Keratinocyte (primary cell): ENCODE data around the gene BMPR1B. TPM values are rescaled to one million over a fixed set of nuclear protein-coding genes. Genes with fewer than 3 reads are reported as not detected.

Source experiments
- DNase-seq: peaks from one replicate; pipeline ENCODE4 v3.0.0-alpha.2; 2011; ENCODE audit warnings: low read depth, missing footprints, low spot score
- FAIRE-seq: peaks from 2 replicates; lab custom pipeline; 2011; peaks lifted over from hg19 to GRCh38; lab: Jason Lieb, UNC
- H2AFZ ChIP-seq: 2 replicates; pipeline ENCODE4 v1.6.0; 2012; ENCODE audit warnings: low read length, control low read depth, inconsistent platforms; ENCODE audit not compliant: control insufficient read depth
- H3K27ac ChIP-seq: 2 replicates; pipeline ENCODE4 v1.5.1; 2011; ENCODE audit warnings: low read length; ENCODE audit not compliant: control insufficient read depth, insufficient read depth
- H3K27me3 ChIP-seq: 3 replicates; pipeline ENCODE4 v1.6.0; 2011; ENCODE audit warnings: low read length; ENCODE audit not compliant: control insufficient read depth, insufficient read depth; ENCODE audit errors: extremely low read depth
- H3K36me3 ChIP-seq, 2 experiments: 2 replicates in 1 of 2; 3 replicates in 1 of 2; pipeline ENCODE4 v1.5.1; 2011; ENCODE audit warnings: low read length in 2 of 2, mild to moderate bottlenecking in 1 of 2; ENCODE audit not compliant: control insufficient read depth in 2 of 2, insufficient read depth in 2 of 2; ENCODE audit errors: extremely low read depth in 1 of 2
- H3K4me1 ChIP-seq: 3 replicates; pipeline ENCODE4 v1.5.1; 2011; ENCODE audit warnings: low read length; ENCODE audit not compliant: control insufficient read depth, insufficient read depth; ENCODE audit errors: extremely low read depth
- H3K4me2 ChIP-seq: 3 replicates; pipeline ENCODE4 v1.6.0; 2011; ENCODE audit warnings: low read depth, low read length; ENCODE audit not compliant: control insufficient read depth, insufficient read depth; ENCODE audit errors: extremely low read depth
- H3K4me3 ChIP-seq, 3 experiments: fragments of 200-600 bp in 1 of 3; sonication (generic) in 1 of 3; 2 replicates in 2 of 3; 3 replicates in 1 of 3; pipeline ENCODE4 v1.5.1; 2011 to 2016; ENCODE audit warnings: low read length in 3 of 3, mild to moderate bottlenecking in 3 of 3, control low read depth in 2 of 3, inconsistent platforms in 1 of 3, low read depth in 1 of 3, mixed read lengths in 1 of 3, mixed run types in 1 of 3, moderate library complexity in 1 of 3; ENCODE audit not compliant: control insufficient read depth in 2 of 3, insufficient read depth in 2 of 3; ENCODE audit errors: extremely low read depth in 1 of 3
- H3K79me2 ChIP-seq: 2 replicates; pipeline ENCODE4 v1.6.0; 2012; ENCODE audit warnings: low read length; ENCODE audit not compliant: control insufficient read depth, insufficient read depth
- H3K9ac ChIP-seq: 3 replicates; pipeline ENCODE4 v1.6.0; 2011; ENCODE audit warnings: low read length; ENCODE audit not compliant: control insufficient read depth, insufficient read depth; ENCODE audit errors: extremely low read depth
- H3K9me1 ChIP-seq: 3 replicates; pipeline ENCODE4 v1.6.0; 2011; ENCODE audit warnings: low read length; ENCODE audit not compliant: control insufficient read depth, insufficient read depth; ENCODE audit errors: extremely low read depth
- H3K9me3 ChIP-seq: 2 replicates; pipeline ENCODE4 v1.5.1; 2012; ENCODE audit warnings: low read depth, low read length; ENCODE audit not compliant: control insufficient read depth
- H4K20me1 ChIP-seq: 3 replicates; pipeline ENCODE4 v1.6.0; 2011; ENCODE audit warnings: low read length; ENCODE audit not compliant: control insufficient read depth, insufficient read depth; ENCODE audit errors: extremely low read depth
- EZH2 ChIP-seq: IDR thresholded peaks from one replicate; pipeline ENCODE4 v1.6.1; 2012; ENCODE audit warnings: inconsistent platforms, mild to moderate bottlenecking, low read length, moderate library complexity
- dilution Hi-C: fragments of 300-500 bp; cut with MboI; formaldehyde crosslinking; loops from one replicate; pipeline ENCODE4 v1.7.0; 2020; ENCODE audit warnings: low sequenced_read_pairs; ENCODE audit not compliant: extremely low pct_ligation_motif_present
- polyA plus RNA-seq, 5 experiments: library from polyadenylated mRNA; depleted of rRNA in 3 of 5; stranded (reverse) in 3 of 5; stranded (forward) in 1 of 5; unstranded in 1 of 5; fragments of >200 nt; gene quantifications; 1 replicate in 1 of 5; 2 replicates in 3 of 5; 3 replicates in 1 of 5; pipeline versions ENCODE4 v1.2.1 to v1.2.3, GENCODE V29; 2011 to 2012; ENCODE audit warnings: missing spikeins in 2 of 5, low read depth in 1 of 5, low replicate concordance in 1 of 5
- TF ChIP-seq, protein P1 (sequence below), 3 experiments: IDR thresholded peaks in 1 of 3; conservative IDR thresholded peaks in 1 of 3; optimal IDR thresholded peaks in 1 of 3; 2 replicates in 2 of 3; 3 replicates in 1 of 3; pipeline versions ENCODE3 to v1.5.1; 2011; ENCODE audit warnings: low read length in 3 of 3, mild to moderate bottlenecking in 3 of 3, moderate library complexity in 2 of 3, control low read depth in 1 of 3, inconsistent platforms in 1 of 3; ENCODE audit not compliant: insufficient read depth in 2 of 3; ENCODE audit errors: extremely low read depth in 1 of 3

BMPR1B gene
- polyA plus RNA-seq, 1 donor (not counting 4 experiments of a cell fraction or from before 2014, with no cell fraction given) = 0.89 TPM

DNA sequence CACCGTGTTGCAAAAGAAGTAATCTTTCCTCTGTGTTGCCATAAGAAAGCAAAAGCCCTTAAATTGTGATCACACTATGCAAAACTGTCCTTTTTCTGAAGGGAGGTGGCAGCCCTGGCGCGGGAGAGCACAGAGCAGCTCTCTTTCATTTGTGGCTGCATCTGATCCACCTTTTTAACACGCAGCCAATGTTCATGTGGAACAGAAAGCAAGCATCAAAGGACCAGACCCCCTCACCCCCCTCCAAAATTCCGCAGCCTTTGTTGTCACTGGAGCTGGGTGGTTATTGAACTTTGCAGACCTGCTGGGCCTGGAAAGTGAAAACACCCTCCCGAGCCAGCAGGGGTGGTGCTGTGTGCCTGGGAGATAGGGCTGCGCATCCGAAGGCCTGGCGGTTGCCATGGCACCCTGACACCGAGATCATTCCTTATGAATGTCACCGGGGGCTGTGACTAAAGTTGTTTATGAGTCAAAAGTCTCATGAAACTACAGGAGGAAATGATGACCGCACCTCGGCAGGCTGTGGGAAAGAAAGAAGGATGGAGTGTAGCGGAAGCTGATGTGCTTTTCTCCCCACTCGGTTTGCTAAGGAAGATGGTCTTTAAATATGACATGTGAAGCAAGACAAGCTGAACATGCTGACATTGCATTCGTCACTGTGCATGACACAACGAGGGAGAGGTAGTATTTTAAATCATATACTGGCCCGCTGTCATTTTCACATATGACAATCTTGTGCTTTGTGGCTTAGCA is 423.7 kb downstream of the BMPR1B start:
- Histone ChIP-seq H3K36me3 (no peaks in the 10 kb centered on the region), H2AFZ (no peak overlapping the region), H3K9me1 (no peaks in the 10 kb centered on the region), H3K27ac (no peak overlapping the region), H3K79me2 (no peaks in the 10 kb centered on the region), H3K4me1 (no peaks in the 10 kb centered on the region), H3K4me2 (no peak overlapping the region), H3K27me3 (no peaks in the 10 kb centered on the region), H4K20me1 (no peaks in the 10 kb centered on the region), H3K4me3 (no peak overlapping the region), H3K9me3 (peaks cover 2% of the 10 kb centered on the region), H3K9ac (no peak overlapping the region)
- DNase-seq (no peak), FAIRE-seq (no peak)
- dilution Hi-C loops = no loop called here
- TF ChIP-seq, protein P1, sequence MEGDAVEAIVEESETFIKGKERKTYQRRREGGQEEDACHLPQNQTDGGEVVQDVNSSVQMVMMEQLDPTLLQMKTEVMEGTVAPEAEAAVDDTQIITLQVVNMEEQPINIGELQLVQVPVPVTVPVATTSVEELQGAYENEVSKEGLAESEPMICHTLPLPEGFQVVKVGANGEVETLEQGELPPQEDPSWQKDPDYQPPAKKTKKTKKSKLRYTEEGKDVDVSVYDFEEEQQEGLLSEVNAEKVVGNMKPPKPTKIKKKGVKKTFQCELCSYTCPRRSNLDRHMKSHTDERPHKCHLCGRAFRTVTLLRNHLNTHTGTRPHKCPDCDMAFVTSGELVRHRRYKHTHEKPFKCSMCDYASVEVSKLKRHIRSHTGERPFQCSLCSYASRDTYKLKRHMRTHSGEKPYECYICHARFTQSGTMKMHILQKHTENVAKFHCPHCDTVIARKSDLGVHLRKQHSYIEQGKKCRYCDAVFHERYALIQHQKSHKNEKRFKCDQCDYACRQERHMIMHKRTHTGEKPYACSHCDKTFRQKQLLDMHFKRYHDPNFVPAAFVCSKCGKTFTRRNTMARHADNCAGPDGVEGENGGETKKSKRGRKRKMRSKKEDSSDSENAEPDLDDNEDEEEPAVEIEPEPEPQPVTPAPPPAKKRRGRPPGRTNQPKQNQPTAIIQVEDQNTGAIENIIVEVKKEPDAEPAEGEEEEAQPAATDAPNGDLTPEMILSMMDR (optimal IDR thresholded peaks at IDR 0.05 in 1 of 3, IDR thresholded peaks at IDR 0.05 in 1 of 3, conservative IDR thresholded peaks at IDR 0.05 in 1 of 3; ENCODE audit: extremely low read depth in 1 of 3, insufficient read depth in 2 of 3, low read length in 3 of 3) = no peak
- TF ChIP-seq EZH2 = no peak

DNA sequence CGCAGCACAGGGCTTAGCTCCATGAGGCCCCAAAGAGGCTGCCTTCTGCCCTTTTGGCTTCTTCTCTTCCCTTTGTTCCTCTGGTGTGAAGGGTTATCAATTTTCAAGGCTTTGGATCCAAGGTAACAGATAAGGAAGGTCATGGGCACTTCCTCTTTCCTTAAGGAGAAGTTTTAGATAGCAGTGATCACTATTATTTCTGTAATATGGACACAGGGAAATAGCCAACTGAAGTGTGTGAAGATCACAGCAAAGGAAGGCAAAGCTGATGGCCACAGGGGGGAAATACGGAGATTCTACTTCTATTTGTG is 424.2 kb downstream of the BMPR1B start:
- no peak overlapping the region for H3K4me2 ChIP-seq
- dilution Hi-C loops = no loop called here

More for the DNA sequence above, 424.2 kb downstream of the BMPR1B start:
- Histone ChIP-seq H3K9ac (no peak overlapping the region), H4K20me1 (no peaks in the 10 kb centered on the region), H3K9me1 (no peaks in the 10 kb centered on the region), H3K27me3 (no peaks in the 10 kb centered on the region), H3K9me3 (peaks cover 2% of the 10 kb centered on the region), H2AFZ (no peak overlapping the region), H3K27ac (no peak overlapping the region), H3K4me1 (no peaks in the 10 kb centered on the region), H3K36me3 (no peaks in the 10 kb centered on the region), H3K79me2 (no peaks in the 10 kb centered on the region), H3K4me3 (no peak overlapping the region)
- DNase-seq (no peak), FAIRE-seq (no peak)
- TF ChIP-seq EZH2 = no peak
- TF ChIP-seq, protein P1 (optimal IDR thresholded peaks at IDR 0.05 in 1 of 3, IDR thresholded peaks at IDR 0.05 in 1 of 3, conservative IDR thresholded peaks at IDR 0.05 in 1 of 3; ENCODE audit: extremely low read depth in 1 of 3, insufficient read depth in 2 of 3, low read length in 3 of 3) = no peak
